ENCODE data around the gene EYA2.

DNA sequence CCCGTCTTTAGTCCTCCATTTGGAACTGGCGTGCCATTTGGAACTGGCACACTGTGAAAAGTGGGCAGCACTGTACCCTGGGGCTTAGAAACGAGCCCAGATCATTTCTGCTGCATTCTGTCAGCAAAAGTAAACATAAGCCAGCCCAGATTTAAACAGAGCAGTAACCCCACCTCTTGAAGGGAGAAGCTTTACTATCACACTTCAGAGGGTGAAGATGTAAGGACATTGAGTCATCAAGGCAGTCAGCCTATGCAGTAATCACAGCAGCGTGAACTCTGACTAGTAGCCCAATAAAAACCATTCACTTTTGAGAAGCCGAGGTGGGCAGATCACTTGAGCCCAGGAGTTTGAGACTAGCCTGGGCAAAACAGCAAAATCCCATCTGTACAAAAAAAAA, 216.9 kb downstream of the EYA2 start:
- TF ChIP-seq POLR2A (IDR thresholded peaks at IDR 0.05) (no peak), CTCF (IDR thresholded peaks at IDR 0.05) (no peak)

Data from sigmoid colon (tissue), 3 donors.